ENCODE data around the gene ENDOD1.
A peak's percentile ranks its signal among the peaks of the same experiment; 100 is the strongest.

The ENDOD1 gene

GRCh38 chr11:95092549-95093324, 3.1 kb downstream of the ENDOD1 start:
- H3K4me3 ChIP-seq (replicated peaks; ENCODE audit: low read depth, low read length), result no peak overlapping the region
- DNase-seq (ENCODE audit: low read depth), result peak; percentile 52
- peak; percentile 64 for TF ChIP-seq CTCF (IDR thresholded peaks at IDR 0.05; ENCODE audit: low read length, missing control alignments)

- no peak for DNase-seq (ENCODE audit: low read depth)
- TF ChIP-seq CTCF (IDR thresholded peaks at IDR 0.05; ENCODE audit: low read length, missing control alignments), result no peak
- H3K4me3 ChIP-seq (replicated peaks; ENCODE audit: low read depth, low read length), result no peak overlapping the region
Observed at GRCh38 chr11:95093548-95093947, 3.9 kb downstream of the ENDOD1 start.

GRCh38 chr11:95095858-95096587, 6.4 kb downstream of the ENDOD1 start:
- peak; percentile 54 for DNase-seq (ENCODE audit: low read depth)
- H3K4me3 ChIP-seq (replicated peaks; ENCODE audit: low read depth, low read length), result no peak overlapping the region
- no peak for TF ChIP-seq CTCF (IDR thresholded peaks at IDR 0.05; ENCODE audit: low read length, missing control alignments)

- H3K4me3 ChIP-seq (replicated peaks; ENCODE audit: low read depth, low read length), result no peak overlapping the region
- no peak for DNase-seq (ENCODE audit: low read depth)
- no peak for TF ChIP-seq CTCF (IDR thresholded peaks at IDR 0.05; ENCODE audit: low read length, missing control alignments)
Observed at GRCh38 chr11:95097209-95097608, 7.6 kb downstream of the ENDOD1 start.

GRCh38 chr11:95098826-95099225, 9.2 kb downstream of the ENDOD1 start:
- H3K4me3 ChIP-seq (replicated peaks; ENCODE audit: low read depth, low read length), result no peak overlapping the region
- no peak for TF ChIP-seq CTCF (IDR thresholded peaks at IDR 0.05; ENCODE audit: low read length, missing control alignments)
- no peak for DNase-seq (ENCODE audit: low read depth)

- no peak for TF ChIP-seq CTCF (IDR thresholded peaks at IDR 0.05; ENCODE audit: low read length, missing control alignments)
- no peak overlapping the region for H3K4me3 ChIP-seq (replicated peaks; ENCODE audit: low read depth, low read length)
- DNase-seq (ENCODE audit: low read depth), result no peak
Observed at GRCh38 chr11:95100191-95100648, 10.6 kb downstream of the ENDOD1 start.

All from fibroblast of pulmonary artery (primary cell).